H9 (cell line): ENCODE measurements around the gene GALNT9. TPM values are rescaled to one million over a fixed set of nuclear protein-coding genes. Genes with fewer than 3 reads are reported as not detected.

ENCODE experiments used
- DNase-seq: peaks from one replicate; pipeline ENCODE4 v3.0.0-alpha.2; 2017
- H2AFZ ChIP-seq: one replicate; pipeline ENCODE4 v1.6.1; 2013; ENCODE audit warnings: mild to moderate bottlenecking, low read length, control low read depth, moderate library complexity
- H2AK5ac ChIP-seq: 2 replicates; pipeline ENCODE4 v1.6.1; 2013; ENCODE audit warnings: low read length, control low read depth, mixed read lengths; ENCODE audit not compliant: insufficient read length
- H2BK120ac ChIP-seq: one replicate; pipeline ENCODE4 v1.6.1; 2013; ENCODE audit warnings: low read depth, mild to moderate bottlenecking, low read length, control low read depth, inconsistent platforms; ENCODE audit not compliant: poor library complexity, severe bottlenecking
- H2BK12ac ChIP-seq: 2 replicates; pipeline ENCODE4 v1.6.1; 2013; ENCODE audit warnings: low read length, control low read depth, mixed read lengths, low read depth; ENCODE audit not compliant: insufficient read length
- H2BK15ac ChIP-seq: 2 replicates; pipeline ENCODE4 v1.6.1; 2013; ENCODE audit warnings: low read depth, low read length, control low read depth
- H2BK20ac ChIP-seq: one replicate; pipeline ENCODE4 v1.6.1; 2013; ENCODE audit warnings: low read depth, mild to moderate bottlenecking, low read length, control low read depth, inconsistent platforms; ENCODE audit not compliant: poor library complexity, severe bottlenecking
- H2BK5ac ChIP-seq: 2 replicates; pipeline ENCODE4 v1.6.1; 2013; ENCODE audit warnings: low read length, control low read depth, mixed read lengths; ENCODE audit not compliant: insufficient read length
- H3K14ac ChIP-seq: 2 replicates; pipeline ENCODE4 v1.6.1; 2013; ENCODE audit warnings: low read length, control low read depth; ENCODE audit not compliant: insufficient read depth
- H3K18ac ChIP-seq: 2 replicates; pipeline ENCODE4 v1.6.1; 2013; ENCODE audit warnings: low read depth, mild to moderate bottlenecking, mixed read lengths, low read length, control low read depth; ENCODE audit not compliant: insufficient read length
- H3K23ac ChIP-seq: 2 replicates; pipeline ENCODE4 v1.6.1; 2013; ENCODE audit warnings: low read length, control low read depth, mixed read lengths, low read depth; ENCODE audit not compliant: insufficient read length
- H3K23me2 ChIP-seq: 2 replicates; pipeline ENCODE4 v1.6.1; 2013; ENCODE audit warnings: low read depth, mild to moderate bottlenecking, mixed read lengths, low read length, control low read depth; ENCODE audit not compliant: insufficient read length, poor library complexity, severe bottlenecking
- H3K27ac ChIP-seq: 2 replicates; pipeline ENCODE4 v1.5.1; 2013; ENCODE audit warnings: low read length, control low read depth, mixed read lengths, low read depth; ENCODE audit not compliant: insufficient read length
- H3K27me3 ChIP-seq: 2 replicates; pipeline ENCODE4 v1.6.1; 2013; ENCODE audit warnings: low read length, control low read depth, inconsistent platforms; ENCODE audit not compliant: insufficient read depth
- H3K4ac ChIP-seq: 2 replicates; pipeline ENCODE4 v1.6.1; 2013; ENCODE audit warnings: low read depth, mild to moderate bottlenecking, control low read depth, inconsistent platforms, low read length, moderate library complexity
- H3K4me1 ChIP-seq: 2 replicates; pipeline ENCODE4 v1.6.1; 2013; ENCODE audit warnings: low read length, control low read depth, inconsistent platforms; ENCODE audit not compliant: insufficient read depth
- H3K4me2 ChIP-seq: 2 replicates; pipeline ENCODE4 v1.6.1; 2013; ENCODE audit warnings: low read length, control low read depth, mixed read lengths; ENCODE audit not compliant: insufficient read length, insufficient read depth
- H3K56ac ChIP-seq: 2 replicates; pipeline ENCODE4 v1.6.1; 2013; ENCODE audit warnings: low read depth, mild to moderate bottlenecking, mixed read lengths, low read length, control low read depth; ENCODE audit not compliant: insufficient read length
- H3K79me1 ChIP-seq: 2 replicates; pipeline ENCODE4 v1.6.1; 2013; ENCODE audit warnings: low read depth, mild to moderate bottlenecking, moderate library complexity, low read length, control low read depth, inconsistent platforms; ENCODE audit not compliant: insufficient read depth, poor library complexity, severe bottlenecking
- H3K79me2 ChIP-seq: 2 replicates; pipeline ENCODE4 v1.6.1; 2013; ENCODE audit warnings: low read length, control low read depth, inconsistent platforms; ENCODE audit not compliant: insufficient read depth
- H3K9ac ChIP-seq: 2 replicates; pipeline ENCODE4 v1.6.1; 2013; ENCODE audit warnings: low read length, control low read depth, mixed read lengths; ENCODE audit not compliant: insufficient read length; ENCODE audit errors: extremely low read depth
- H3K9me3 ChIP-seq: one replicate; pipeline ENCODE4 v1.6.1; 2013; ENCODE audit warnings: low read depth, low read length, inconsistent platforms; ENCODE audit not compliant: control insufficient read depth
- H3T11ph ChIP-seq: one replicate; pipeline ENCODE4 v1.6.1; 2013; ENCODE audit warnings: mild to moderate bottlenecking, low read length, control low read depth, inconsistent platforms
- H4K20me1 ChIP-seq: one replicate; pipeline ENCODE4 v1.6.1; 2013; ENCODE audit not compliant: control insufficient read depth, insufficient read length, insufficient read depth
- H4K5ac ChIP-seq: 2 replicates; pipeline ENCODE4 v1.6.1; 2013; ENCODE audit warnings: low read depth, mild to moderate bottlenecking, mixed read lengths, low read length, control low read depth; ENCODE audit not compliant: insufficient read length
- H4K8ac ChIP-seq: replicated peaks from 2 replicates; pipeline ENCODE4 v1.6.1; 2013; ENCODE audit warnings: low read length, control low read depth, mixed read lengths, low read depth; ENCODE audit not compliant: insufficient read length
- H4K91ac ChIP-seq: 2 replicates; pipeline ENCODE4 v1.6.1; 2013; ENCODE audit warnings: low read depth, mild to moderate bottlenecking, moderate library complexity, mixed read lengths, low read length, control low read depth; ENCODE audit not compliant: insufficient read length
- H3K27ac Mint-ChIP-seq, 3 experiments: 2 replicates in 2 of 3; 3 replicates in 1 of 3; pipeline ENCODE4 v1.8.0; 2020 to 2021; ENCODE audit warnings: mixed read lengths in 3 of 3, mild to moderate bottlenecking in 1 of 3, moderate library complexity in 1 of 3
- H3K27me3 Mint-ChIP-seq: 2 replicates; pipeline ENCODE4 v1.8.0; 2021; ENCODE audit warnings: low read depth, mild to moderate bottlenecking, moderate library complexity, mixed read lengths
- H3K36me3 Mint-ChIP-seq, 3 experiments: 2 replicates in 2 of 3; 3 replicates in 1 of 3; pipeline ENCODE4 v1.8.0; 2020 to 2021; ENCODE audit warnings: low read depth in 3 of 3, mixed read lengths in 3 of 3; ENCODE audit not compliant: insufficient read depth in 1 of 3
- H3K4me1 Mint-ChIP-seq, 2 experiments: 2 replicates each; pipeline ENCODE4 v1.8.0; 2020; ENCODE audit warnings: mixed read lengths in 2 of 2
- H3K4me3 Mint-ChIP-seq, 2 experiments: 2 replicates in 1 of 2; 3 replicates in 1 of 2; pipeline ENCODE4 v1.8.0; 2020 to 2021; ENCODE audit warnings: mild to moderate bottlenecking in 2 of 2, mixed read lengths in 2 of 2, moderate library complexity in 1 of 2
- H3K9me3 Mint-ChIP-seq, 2 experiments: 2 replicates in 1 of 2; 3 replicates in 1 of 2; pipeline ENCODE4 v1.8.0; 2020; ENCODE audit warnings: mild to moderate bottlenecking in 2 of 2, mixed read lengths in 2 of 2, moderate library complexity in 1 of 2
- CTCF ChIP-seq: fragments of 200-600 bp; sonication (generic); conservative IDR thresholded peaks from 3 replicates; pipeline ENCODE4 v1.8.0; 2021; ENCODE audit warnings: antibody characterized with exemption, mild to moderate bottlenecking
- WGBS: extraction: QIAGEN DNeasy Blood & Tissue Kit; methylation state at CpG from one replicate; pipeline ENCODE4 v1.1.7; 2013; ENCODE audit warnings: missing lambda C conversion rate, low lambda C conversion rate, mixed read lengths; ENCODE audit not compliant: insufficient read length; ENCODE audit errors: extremely low coverage; 5-methylcytosine and 5-hydroxymethylcytosine counted together
- total RNA-seq: library from RNA; stranded (reverse); gene quantifications from 2 replicates; pipeline ENCODE4 v1.2.1, GENCODE V29; 2021

The GALNT9 gene
- total RNA-seq, 1 experiment from 2014 or later: 0.35 TPM

GRCh38 chr12:132312516-132312915 lies 16.9 kb downstream of the GALNT9 start:
- H3K23me2 ChIP-seq: no peaks in the 10 kb centered on the region
- H3K14ac ChIP-seq: no peak overlapping the region; the same call in 1 of the 2 replicates
- Mint-ChIP-seq H3K4me1 (no peaks in the 10 kb centered on the region), H3K27me3 (peaks cover 82% of the 10 kb centered on the region), H3K36me3 (peaks cover 0 to 5% (median 0%) of the 10 kb centered on the region in 3 experiments; a peak in 2 of 7 replicates), H3K4me3 (no peak overlapping the region), H3K27ac (no peak overlapping the region), H3K9me3 (peaks cover 14 to 17% of the 10 kb centered on the region in 2 experiments; a peak in 4 of 5 replicates)
- H3K9me3 ChIP-seq: peaks cover 6% of the 10 kb centered on the region
- H3K18ac ChIP-seq: no peak overlapping the region
- no CpG with 5 or more reads among the region's 6 CpGs for WGBS
- no peak overlapping the region for H4K91ac ChIP-seq
- no peak overlapping the region for H4K5ac ChIP-seq
- no peak overlapping the region for H3K27ac ChIP-seq
- H2BK12ac ChIP-seq: no peak overlapping the region
- H2BK15ac ChIP-seq: no peak overlapping the region
- no peaks in the 10 kb centered on the region for H3K79me1 ChIP-seq
- H3K56ac ChIP-seq: no peak overlapping the region
- H4K20me1 ChIP-seq: no peaks in the 10 kb centered on the region
- H4K8ac ChIP-seq: no peak overlapping the region
- DNase-seq: no peak
- no peak overlapping the region for H2AFZ ChIP-seq
- H2AK5ac ChIP-seq: no peak overlapping the region
- no peak overlapping the region for H2BK5ac ChIP-seq
- no peaks in the 10 kb centered on the region for H3K4me1 ChIP-seq
- H3K27me3 ChIP-seq: no peaks in the 10 kb centered on the region; the same call in 1 of the 2 replicates
- H2BK120ac ChIP-seq: no peak overlapping the region
- no peaks in the 10 kb centered on the region for H3K79me2 ChIP-seq
- no peak overlapping the region for H3K23ac ChIP-seq
- no peak overlapping the region for H3K4ac ChIP-seq
- H3K9ac ChIP-seq: no peak overlapping the region
- H3K4me2 ChIP-seq: no peak overlapping the region
- H2BK20ac ChIP-seq: no peak overlapping the region
- H3T11ph ChIP-seq: no peak overlapping the region
- TF ChIP-seq CTCF: no peak
